Peyer's patch (tissue), 4 donors: ENCODE data around the gene CYBB.

Experiments used
- CTCF ChIP-seq, 6 experiments: fragments of 450-650 bp in 4 of 6; fragments of 200-600 bp in 2 of 6; sonication (generic) in 1 of 6; IDR thresholded peaks; one replicate each; pipeline ENCODE4 v1.5.1; 2017 to 2019; ENCODE audit warnings: antibody characterized with exemption in 6 of 6, mild to moderate bottlenecking in 3 of 6, moderate library complexity in 1 of 6
- POLR2A ChIP-seq, 2 donors: fragments of 450-650 bp; IDR thresholded peaks; one replicate each; pipeline ENCODE4 v1.5.1; 2017; ENCODE audit warnings: antibody characterized with exemption in 2 of 2, mild to moderate bottlenecking in 2 of 2, moderate library complexity in 2 of 2

GRCh38 chrX:37854748-37855147 lies 74.9 kb downstream of the CYBB start:
- no peak for TF ChIP-seq CTCF (IDR thresholded peaks at IDR 0.05)
- no peak for TF ChIP-seq POLR2A (IDR thresholded peaks at IDR 0.05)
